Upper lobe of left lung (tissue), 4 donors: ENCODE measurements around the gene URGCP.

Experiments
- CTCF ChIP-seq, 6 experiments: fragments of 450-650 bp in 4 of 6; fragments of 200-600 bp in 2 of 6; sonication (generic) in 2 of 6; IDR thresholded peaks; one replicate each; pipeline ENCODE4 v1.5.1; 2016 to 2019; ENCODE audit warnings: antibody characterized with exemption in 6 of 6
- POLR2A ChIP-seq, 4 donors: fragments of 450-650 bp; IDR thresholded peaks; one replicate each; pipeline ENCODE4 v1.5.1; 2016 to 2017; ENCODE audit warnings: antibody characterized with exemption in 4 of 4, mild to moderate bottlenecking in 2 of 4
- POLR2AphosphoS5 ChIP-seq, 2 donors: sonication (generic); formaldehyde crosslinking; IDR thresholded peaks; one replicate each; pipeline ENCODE4 v1.5.1; 2017; ENCODE audit warnings: antibody characterized with exemption in 2 of 2

- TF ChIP-seq CTCF (IDR thresholded peaks at IDR 0.05), result no peak
- TF ChIP-seq POLR2A (IDR thresholded peaks at IDR 0.05), result no peak
- TF ChIP-seq POLR2AphosphoS5 (IDR thresholded peaks at IDR 0.05), result no peak
These were observed 51.2 kb downstream of the URGCP start for GRCh38 chr7:43855176-43855575.
